DMS114 treated with DMSO at 0.1 percent for 48 hours (cell line): ENCODE measurements around the gene TSHZ2.

Experiments used
- DNase-seq: peaks from one replicate; lab custom pipeline; 2025; ENCODE audit not compliant: unreplicated experiment; lab: John Stamatoyannopoulos, UW

The TSHZ2 gene

DNA sequence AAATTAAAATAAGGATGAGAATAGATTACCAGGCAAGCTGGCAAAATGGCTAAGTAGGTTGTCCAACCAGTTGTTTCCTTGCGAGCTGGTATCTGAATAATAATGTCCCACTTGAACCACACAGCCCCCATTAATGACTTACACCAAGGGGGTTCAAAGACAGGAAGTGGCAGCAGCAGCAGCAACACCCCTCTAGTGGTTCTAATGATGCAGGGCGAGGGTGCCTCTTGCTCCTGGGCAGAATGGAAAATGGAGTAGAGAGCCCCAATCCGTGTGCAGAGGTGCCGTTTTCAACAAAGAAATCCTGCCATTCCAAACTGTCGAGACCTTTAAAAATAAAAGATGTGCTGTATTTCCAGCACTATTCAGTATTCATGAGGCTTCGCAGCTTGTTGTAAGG lies 218.1 kb downstream of the TSHZ2 start:
- DNase-seq = no peak

DNA sequence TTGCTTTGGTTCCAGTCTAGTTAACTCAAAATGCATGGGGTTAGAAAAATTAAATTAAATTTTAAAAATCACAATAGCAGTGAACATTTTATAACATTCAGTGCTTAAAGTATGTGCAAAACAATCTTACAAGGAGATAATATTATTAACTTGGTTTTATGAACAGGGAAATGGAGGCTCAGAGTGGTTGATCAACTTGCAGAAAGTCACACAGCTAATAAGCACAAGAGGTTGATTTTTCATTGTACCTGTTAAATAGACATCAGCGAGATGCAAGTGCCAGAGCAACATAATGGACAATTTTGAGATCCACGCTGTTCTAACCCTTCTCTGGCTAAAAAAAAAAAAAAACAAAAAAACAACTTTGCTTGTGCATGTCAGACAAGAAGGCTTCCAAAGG lies 219.8 kb downstream of the TSHZ2 start:
- DNase-seq = no peak

DNA sequence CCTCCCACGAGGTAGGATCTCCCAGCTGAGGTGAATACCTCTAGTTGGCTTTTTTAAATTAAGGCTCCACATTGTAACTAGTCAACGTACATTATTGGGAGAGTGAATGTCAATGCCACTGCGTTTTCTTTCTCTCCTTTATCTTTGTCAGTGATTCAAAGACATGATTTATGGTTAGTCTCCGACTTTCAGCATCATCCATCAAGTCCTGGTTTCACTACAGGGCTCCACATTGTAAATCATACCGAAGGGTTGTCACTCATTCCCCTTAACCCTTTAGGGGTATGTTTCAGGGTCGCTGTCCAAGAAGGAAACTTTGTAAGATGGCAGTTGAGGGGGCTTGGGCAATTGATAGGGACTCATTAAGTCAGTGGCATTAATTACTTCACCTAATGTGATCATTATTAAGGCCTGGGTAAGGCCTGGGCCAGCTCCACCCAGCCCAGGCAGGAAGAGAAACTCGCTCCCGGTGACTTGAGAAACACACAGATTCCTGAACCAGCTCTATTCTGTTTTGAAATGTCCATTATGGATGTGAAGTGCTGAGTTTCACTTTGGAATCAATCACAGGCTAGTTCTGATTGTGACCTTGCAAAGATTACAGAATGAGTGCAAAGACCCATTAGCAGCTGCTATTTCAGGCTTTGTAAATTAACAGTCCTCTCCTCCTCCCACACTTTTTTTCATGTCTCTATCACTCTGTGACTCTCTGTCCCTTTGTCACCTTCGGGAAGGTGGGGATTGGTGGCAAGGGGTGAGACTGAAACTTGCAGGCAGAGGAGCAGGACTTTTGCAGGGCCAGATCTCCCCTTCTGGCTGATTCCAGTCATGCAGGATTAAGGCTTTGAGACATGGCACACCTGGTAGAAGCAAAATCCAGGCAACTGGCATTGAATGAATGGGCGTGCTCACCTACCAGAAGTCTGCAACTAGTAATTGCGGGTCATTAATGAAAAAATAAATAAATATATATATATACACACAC lies 222.4 kb downstream of the TSHZ2 start:
- no peak for DNase-seq

DNA sequence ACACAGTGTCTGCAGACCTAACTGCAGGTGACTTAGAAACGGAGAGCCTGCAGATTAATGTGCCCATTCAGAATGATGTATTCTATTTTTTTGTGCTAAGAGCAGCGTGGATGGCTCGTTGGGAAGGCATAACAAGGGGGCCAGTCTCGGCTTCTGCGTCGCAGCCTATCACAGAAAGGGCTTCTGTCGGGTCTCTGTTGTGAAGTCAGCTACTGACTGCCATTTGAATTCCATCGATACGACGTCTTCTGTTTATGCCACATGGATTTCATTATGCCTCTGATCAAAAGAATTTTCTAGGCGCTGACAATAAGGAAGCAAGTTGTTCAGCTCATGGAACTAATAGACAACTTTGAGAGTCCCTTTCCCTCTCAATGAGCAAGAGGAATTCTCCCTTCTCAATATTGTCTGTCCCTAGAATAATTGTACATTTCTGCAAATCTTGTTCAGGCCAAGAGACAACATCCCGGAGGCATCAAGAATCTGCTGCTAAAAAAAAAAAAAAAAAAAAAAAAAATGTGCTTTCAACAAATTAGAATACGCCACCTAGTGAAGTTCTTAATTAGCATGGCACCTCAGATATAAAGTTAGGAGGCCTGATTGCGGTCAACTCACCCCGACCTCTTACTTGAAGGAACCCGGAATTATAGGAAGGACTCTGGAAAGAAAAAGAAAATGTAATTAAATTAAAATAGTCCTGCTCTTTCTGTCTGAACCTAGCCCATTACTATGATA lies 223.9 kb downstream of the TSHZ2 start:
- no peak for DNase-seq

DNA sequence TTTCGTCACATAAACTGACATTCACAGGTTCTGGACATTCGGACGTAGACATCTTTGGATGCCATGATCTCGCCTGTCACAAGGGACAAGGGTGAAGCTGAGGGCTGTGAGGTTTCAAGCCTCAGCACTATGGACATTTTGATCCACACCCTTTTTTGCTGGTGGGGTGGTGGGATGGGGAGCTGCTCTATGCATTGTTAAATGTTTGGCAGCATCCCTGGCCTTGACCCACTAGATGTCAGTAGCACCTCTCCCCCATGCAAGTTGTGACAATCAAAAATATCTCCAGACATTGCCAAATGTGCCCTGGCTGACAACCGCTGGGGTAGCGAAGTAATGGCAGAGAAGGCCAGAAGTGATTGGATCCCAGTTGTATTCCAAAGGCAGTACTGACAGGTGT lies 229.4 kb downstream of the TSHZ2 start:
- DNase-seq = no peak

DNA sequence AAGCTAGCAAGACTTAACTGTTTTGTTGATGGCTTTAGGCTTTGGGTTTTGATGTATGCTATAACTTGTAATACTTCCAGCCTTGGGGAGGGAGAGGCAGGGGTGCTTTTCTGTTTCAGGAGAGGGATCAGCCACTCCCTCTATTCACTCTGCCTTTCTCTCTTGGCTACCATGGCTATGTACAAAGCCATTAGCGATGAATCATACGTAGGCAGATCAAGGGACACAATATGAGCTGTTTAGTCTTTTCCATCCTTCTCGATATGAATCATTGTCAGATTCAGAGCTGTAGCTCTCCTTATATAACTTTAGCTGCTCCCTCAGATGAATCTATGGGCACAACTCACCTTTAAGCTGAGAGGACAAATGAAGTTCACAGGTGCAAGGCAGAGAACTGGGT lies 230.6 kb downstream of the TSHZ2 start:
- DNase-seq = no peak

DNA sequence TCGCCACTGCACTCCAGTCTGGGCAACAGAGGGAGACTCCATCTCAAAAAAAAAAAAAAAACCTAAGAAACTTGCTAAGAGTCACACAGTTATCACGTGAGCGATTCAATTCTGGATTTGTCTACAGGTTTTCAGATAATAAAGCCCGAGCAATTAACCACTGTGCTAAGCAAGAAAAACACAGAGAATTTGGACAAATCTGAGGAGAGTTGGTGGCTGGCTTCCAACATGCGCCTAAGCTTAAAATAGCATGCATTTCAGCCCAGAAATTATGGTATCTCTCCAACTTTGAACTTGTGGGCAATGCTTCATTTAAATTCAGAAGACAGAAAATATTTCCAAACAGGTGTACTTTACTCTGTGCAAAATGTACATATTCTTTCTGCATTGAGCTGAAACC lies 232.9 kb downstream of the TSHZ2 start:
- DNase-seq = no peak

DNA sequence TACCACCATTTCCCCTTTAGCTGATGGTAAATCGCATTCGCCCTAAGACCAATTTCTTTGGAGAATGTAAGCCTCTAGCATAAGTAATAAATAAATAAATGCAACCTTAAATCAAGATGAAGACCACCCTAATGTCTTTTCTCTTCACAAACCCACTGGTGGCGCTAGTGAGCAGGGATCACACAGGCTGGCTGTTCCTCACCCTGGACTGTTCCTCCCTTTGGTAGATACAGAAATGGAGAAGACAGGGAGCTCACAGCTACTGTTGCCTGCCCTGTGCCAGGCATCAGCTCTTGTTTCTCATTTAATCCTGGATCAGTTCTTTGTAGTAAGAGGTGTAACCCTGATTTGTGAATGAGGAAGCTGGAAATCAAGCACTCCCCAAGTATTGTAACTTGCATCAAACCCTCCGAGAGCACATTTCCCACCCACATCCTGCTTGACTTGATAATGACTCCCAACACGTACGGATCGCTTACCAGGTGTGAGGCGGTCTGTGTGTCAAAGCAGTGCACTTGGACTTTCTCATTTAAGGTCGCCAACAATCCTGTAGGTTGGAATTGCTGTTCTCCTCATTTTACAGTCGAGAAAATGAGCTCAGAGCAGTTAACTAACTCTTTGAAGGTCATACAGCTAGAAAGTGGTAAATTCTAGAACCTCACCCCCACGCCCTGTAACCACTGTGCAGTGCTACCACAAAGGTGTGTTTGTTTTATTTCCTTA lies 236.1 kb downstream of the TSHZ2 start:
- no peak for DNase-seq

DNA sequence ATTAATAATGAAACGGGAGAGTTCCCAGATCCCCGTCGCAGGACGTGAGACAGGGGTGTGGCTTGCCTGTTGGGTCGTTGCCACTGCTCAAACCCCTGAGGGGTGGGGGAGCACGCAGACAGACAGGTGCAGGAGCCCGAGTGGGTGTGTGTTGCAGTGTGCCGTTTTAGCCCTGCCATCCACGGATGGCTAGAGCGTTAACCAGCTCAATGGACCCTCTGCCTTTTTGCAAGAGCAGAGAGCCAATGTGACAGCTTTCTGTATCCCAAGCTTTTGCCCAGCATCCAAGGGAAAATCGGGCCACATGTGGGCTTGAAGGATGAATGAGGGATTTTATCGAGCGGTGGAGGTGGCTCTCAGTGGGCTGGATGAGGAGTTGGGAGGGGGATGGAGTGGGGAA lies 237.9 kb downstream of the TSHZ2 start:
- no peak for DNase-seq

DNA sequence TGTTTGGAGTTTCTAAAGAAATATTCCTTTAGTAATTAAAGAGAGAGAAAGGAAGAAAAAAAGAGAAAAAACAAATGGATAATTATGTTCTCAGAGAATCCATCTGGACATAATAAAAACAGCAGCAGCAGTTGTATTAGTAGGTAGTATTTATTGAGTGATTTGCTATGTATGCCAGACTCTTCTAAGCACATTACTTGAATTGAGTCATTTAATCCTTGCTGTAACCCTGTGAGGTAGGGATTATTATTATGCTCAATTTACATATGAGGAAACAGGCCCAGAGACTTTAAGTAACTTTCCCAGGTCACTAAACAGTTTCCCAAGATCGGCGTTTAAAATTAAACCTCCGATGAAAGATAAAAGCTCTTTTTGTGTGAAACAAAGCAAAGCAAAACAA lies 238.8 kb downstream of the TSHZ2 start:
- no peak for DNase-seq

DNA sequence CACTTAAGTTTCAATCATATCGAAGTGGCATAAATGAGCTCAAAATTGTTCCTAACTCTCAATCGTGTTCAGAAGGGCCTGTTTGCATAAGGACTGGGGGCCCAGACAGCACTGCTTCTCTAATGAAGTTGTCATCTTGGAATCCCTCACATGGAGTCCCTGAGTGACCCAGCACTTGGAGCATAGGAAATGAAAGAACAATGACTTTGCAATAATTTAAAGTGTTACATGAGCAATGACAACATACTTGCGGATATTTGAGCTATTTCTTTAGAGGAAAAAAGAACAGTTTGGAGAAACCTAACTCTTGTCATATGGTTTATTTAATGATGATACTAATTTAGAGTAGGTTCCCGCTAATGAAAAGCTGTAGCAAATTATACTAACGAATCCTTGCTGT lies 239.9 kb downstream of the TSHZ2 start:
- no peak for DNase-seq

DNA sequence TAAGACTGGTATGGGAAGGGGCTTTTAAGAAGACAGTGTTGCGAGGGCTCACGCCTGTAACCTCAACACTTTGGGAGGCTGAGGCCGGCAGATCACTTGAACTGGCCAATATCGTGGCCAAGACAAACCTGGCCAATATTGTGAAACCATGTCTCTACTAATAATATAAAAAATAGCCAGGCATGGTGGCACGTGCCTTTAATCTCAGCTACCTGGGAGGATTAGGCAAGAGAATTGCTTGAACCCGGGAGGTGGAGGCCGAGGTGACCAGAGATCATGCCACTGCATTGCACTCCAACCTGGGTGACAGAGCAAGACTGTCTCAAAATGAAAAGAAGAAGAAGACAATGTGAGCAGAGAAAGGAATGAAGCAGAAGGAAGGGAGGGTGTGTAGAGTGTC lies 242.2 kb downstream of the TSHZ2 start:
- no peak for DNase-seq

DNA sequence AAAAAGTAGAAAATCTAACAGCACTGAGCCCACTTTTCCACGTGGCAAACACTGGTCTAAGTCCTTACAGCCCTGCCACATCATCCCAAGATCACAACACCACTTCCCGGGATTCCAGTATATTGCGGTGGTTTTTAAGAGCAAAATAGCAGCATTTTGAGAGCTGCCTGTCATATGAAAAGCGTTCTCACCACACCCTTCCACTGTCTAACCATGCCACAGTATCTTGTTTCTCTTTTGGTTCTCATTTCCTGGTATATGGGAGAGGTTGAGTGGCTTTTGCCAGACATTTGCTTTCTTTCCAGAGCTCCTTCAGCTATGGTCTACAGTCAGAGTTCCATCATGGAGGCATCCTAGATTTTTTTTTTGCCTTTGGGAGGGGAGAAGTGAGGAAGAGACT lies 243.0 kb downstream of the TSHZ2 start:
- no peak for DNase-seq

DNA sequence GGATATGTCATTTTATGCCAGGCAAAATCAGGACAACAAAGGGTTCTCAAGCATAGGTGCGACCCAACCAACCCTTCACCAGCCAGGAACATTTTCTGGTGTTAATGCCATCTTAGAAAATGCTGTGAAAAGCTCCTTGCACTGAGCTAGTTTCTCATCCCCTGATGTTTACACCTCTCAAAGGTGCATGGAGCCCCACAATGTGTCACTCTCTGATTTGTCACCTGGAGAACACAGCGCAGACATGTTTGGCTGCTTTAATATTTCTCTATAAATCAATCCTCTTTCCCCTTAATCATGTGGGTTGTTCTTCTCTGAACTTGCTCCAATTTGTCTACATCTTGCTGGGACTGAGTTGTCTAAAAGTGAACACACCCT lies 244.3 kb downstream of the TSHZ2 start:
- no peak for DNase-seq

DNA sequence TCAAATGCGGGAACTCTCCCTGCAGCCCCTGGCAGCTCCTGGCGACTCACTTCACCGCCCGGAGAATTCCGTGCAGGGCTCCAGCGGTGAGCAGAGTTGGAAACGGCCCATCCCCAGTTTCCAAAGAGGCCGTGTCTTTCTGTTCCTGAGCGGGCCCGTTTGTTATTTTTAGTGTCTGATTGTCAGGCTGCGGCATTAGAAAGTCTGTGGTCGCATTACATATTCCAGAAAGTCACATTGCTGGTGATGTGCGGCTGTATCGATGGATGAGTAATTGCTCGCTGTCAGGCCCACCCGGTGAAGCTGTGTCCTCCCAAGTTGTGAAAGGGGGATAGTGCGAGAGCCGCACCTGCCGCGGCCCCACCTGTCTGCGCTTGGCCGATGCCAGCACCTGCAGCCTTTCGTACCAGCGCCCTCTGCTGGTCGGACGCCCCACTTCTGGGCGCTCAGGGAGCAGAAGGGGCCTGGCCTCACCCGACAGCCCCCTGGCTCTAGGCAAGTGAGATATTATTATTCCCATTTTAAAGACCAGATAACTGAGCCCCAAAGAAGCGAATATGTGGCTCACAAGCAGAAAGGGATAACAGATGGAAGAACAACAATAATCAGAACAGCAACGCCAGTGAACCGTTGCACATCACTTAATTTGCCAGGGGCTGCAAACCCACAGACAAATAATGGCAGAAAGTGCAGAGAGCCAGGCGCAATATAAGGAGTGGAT lies 244.9 kb downstream of the TSHZ2 start:
- no peak for DNase-seq

DNA sequence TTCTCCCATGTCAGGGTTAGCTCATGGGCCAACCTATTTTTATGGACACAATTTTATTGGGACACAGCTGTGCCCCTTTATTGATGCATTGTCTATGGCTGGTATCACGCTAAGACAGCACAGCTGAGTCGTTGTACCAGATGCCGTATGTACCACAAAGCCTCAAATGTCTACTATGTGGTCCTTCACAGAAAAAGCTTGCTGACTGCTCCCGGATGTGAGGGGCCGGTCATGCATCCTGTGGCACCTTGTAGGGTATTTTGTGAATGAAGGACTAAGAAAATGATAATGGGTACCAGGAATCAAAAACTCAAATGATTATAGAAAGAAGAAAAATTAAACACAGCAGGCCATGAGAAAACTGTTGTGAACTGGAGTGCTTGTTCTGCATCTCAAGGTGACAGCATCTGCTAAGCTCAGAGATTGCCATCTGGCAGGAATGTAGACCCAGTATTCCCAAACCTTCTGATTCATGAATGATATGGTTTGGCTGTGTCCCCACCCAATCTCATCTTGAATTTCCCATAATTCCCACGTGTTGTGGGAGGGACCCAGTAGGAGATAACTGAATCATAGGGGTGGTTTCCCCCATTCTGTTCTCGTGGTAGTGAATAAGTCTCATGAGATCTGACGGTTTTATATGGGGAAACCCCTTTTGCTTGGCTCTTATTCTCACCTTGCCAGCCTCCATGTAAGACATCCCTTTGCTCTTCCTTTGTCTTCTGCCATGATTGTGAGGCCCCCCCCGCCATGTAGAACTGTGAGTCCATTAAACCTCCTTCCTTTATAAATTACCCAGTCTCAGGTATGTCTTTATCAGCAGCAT lies 248.5 kb downstream of the TSHZ2 start:
- no peak for DNase-seq

DNA sequence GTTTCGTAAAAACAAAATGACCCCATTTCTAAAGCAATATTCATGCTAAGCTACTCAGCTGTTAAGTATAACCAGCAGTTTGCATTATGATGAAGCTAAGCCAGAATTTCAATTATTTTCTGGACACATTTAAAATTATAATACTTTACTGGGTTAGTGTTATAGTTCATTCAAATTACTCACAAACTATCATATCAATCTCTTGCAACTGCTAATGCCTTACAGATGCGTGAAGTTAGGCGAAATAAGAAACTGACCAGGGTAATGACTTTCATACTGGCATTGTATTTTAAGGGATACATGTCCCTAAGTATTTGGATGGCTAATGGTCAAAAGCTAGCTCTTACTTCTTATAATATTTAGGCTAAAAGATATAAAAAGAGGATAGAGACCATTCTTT lies 249.6 kb downstream of the TSHZ2 start:
- no peak for DNase-seq

DNA sequence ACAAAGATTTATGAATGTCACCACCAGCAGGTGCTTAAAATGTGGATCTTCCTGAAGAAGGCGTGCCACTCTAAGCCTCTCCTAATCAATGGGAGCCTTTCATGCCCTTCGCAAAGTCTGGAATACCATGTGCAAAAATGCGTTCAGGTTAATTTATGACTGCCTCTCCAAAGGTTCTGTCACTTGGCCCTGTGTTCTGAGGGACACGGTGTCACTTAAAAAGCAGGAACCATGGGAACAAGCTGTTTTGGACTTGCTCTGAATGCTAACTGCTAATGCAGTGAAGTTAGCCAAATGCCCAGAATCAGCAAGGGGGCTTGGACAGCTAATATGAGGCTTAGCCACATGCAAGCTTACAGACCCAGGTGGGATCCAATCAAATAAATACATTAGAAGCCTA lies 250.3 kb downstream of the TSHZ2 start:
- DNase-seq = no peak

DNA sequence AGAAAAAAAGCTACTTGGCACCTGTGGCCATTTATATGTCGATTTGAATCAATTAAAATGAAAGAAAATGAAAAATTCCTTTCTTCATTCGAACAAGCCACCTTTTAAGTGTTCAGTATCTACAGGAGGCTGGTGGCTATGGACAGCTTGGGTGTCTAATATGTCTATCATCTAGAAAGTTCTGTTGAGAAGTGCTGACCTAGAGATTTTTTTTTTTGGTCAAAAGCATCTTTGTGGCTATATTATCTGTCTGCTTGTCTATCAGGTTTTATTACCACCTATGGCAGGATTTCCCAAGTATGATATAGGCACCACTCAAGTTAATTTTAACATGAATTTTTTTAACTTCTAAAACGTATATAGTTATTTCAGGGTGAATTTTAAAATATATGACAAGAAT lies 250.8 kb downstream of the TSHZ2 start:
- DNase-seq = no peak

DNA sequence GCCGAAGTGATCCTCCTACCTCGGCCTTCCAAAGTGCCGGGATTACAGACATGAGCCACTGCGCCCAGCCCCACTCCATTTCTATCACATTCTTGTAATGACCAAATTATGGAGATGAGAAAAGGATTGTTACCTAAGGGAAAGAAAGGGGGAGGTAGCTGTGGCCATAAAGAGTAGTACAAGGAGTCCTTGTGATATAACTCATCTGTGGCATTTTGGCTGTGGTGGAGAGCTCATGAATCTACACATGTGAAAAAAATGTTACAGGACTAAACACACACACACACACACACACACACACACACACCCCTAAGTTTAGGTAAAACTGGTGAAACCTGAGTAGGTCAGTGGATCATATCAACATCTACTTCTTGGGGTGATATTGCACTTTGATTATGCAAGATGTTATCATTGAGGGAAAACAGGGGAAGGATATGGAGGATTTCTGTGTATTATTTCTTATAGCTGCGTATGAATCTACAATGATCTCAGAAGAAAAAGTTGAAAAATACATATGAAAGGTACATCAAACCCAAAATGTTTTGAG lies 251.5 kb downstream of the TSHZ2 start:
- no peak for DNase-seq
